ENCODE data around the gene SENP7. TPM values are rescaled to one million over a fixed set of nuclear protein-coding genes. Genes with fewer than 3 reads are reported as not detected.
"Not testable (repeated sequence)": the region's sequence is repeated elsewhere in the genome, so short reads cannot be mapped to it uniquely, and the experiment has no call there.

SENP7 gene
- total RNA-seq, 2 experiments from 2014 or later = 12.3 to 12.9 TPM

DNA sequence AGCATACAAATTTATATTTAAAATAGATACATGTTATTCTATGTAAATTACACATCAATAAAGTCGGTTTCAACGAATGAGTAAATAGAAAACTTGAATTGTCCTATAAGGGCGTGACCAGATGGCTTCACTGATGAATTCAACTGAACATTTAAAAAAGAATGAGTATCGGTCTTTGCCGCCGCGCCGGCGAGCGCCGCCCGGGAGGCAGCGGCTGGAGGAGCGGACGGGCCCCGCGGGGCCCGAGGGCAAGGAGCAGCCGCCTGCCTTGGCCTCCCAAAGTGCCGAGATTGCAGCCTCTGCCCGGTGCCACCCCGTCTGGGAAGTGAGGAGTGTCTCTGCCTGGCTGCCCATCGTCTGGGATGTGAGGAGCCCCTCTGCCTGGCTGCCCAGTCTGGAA, 74.4 kb downstream of the SENP7 start:
- peaks cover 18% of the 10 kb centered on the region for H3K4me1 Mint-ChIP-seq
- intact Hi-C loops (cut with DNase I, micrococcal nuclease); H3K27ac Mint-ChIP-seq; POLR2A ChIA-PET; CTCF ChIA-PET; DNase-seq; H3K4me3 Mint-ChIP-seq; H3K27me3 Mint-ChIP-seq; ATAC-seq: not testable (repeated sequence)
- H3K9me3 Mint-ChIP-seq (ENCODE audit: low read depth) = peaks cover 20% of the 10 kb centered on the region
- H3K36me3 Mint-ChIP-seq (ENCODE audit: low read depth) = peaks cover 33% of the 10 kb centered on the region

DNA sequence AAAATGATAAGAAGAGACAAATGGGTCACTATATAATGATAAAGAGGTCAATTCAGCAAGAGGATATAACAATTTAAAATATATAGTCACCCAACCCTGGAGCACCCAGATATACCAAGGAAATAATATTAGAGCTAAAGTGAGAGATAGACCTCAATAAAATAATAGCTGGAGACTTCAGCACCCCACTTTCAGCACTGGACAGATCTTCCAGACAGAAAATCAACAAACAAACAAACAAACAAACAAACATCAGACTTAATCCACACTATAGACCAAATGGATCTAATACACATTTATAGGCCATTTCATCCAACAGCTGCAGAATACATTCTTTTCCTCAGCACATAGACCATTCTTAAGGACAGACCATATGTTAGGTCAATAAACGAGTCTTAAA, 79.4 kb downstream of the SENP7 start:
- peaks cover 25% of the 10 kb centered on the region for H3K36me3 Mint-ChIP-seq (ENCODE audit: low read depth)
- H3K9me3 Mint-ChIP-seq (ENCODE audit: low read depth) = peaks cover 15% of the 10 kb centered on the region
- no peak for DNase-seq
- peaks cover 12% of the 10 kb centered on the region for H3K4me1 Mint-ChIP-seq
- ChIA-PET CTCF (no interaction called here), POLR2A (no interaction called here)
- ATAC-seq = no peak
- no peaks in the 10 kb centered on the region for H3K27me3 Mint-ChIP-seq
- H3K27ac Mint-ChIP-seq = no peak overlapping the region
- intact Hi-C loops (cut with DNase I, micrococcal nuclease) = no loop called here
- no peak overlapping the region for H3K4me3 Mint-ChIP-seq

DNA sequence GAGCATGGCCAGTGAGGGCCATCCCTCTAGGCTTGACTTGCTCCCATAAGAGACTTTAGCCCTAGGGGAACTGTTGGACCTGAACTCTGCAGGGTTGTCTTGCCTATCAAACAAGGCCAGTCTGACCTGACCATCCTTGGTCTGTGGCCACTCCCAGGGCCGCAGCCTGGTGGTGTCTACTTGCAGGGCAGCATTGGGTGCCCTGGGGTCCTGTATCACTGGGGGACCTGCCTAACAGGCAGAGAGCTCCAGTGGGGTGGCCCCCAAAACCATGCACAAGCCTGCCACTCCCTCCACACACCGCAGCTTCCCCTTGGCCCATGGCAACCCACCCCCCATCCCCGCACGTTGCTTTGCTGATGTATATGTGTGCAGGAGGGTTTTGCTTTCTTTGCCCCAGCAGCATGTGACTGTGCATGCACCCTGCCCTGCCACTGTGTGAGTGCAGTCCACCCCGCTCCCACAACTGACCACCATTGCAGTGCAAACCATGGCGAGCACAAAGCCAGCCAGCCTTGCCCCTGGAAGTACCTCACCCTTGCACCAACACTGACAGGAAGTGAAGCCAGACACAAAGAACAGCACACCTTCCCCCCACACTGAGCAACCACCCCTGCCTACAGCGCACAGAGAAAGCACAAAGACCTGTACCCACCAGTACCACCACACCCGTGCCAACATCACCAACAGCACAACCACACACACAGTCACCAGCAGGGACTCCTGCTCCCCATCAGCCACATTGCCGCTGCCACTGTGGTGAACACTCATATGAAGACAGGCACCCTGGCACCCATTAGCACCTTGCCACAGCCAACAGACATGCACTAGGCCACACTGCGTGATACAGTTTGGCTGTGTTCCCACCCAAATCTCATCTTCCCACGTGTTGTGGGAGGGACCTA, 88.8 kb downstream of the SENP7 start:
- intact Hi-C loops (cut with DNase I, micrococcal nuclease) = no loop called here
- Mint-ChIP-seq H3K4me3 (no peak overlapping the region), H3K4me1 (peaks cover 47% of the 10 kb centered on the region), H3K27me3 (no peaks in the 10 kb centered on the region), H3K27ac (no peak overlapping the region), H3K36me3 (ENCODE audit: low read depth) (peaks cover 21% of the 10 kb centered on the region), H3K9me3 (ENCODE audit: low read depth) (peaks cover 31% of the 10 kb centered on the region)
- DNase-seq = peak; percentile 45
- ChIA-PET POLR2A (interaction anchor here (0.6 kb wide), 1 partner anchor 88 kb away, joined by 3 read pairs; no protein-coding TSS in a partner anchor), CTCF (no interaction called here)
- ATAC-seq = peak; percentile 79

DNA sequence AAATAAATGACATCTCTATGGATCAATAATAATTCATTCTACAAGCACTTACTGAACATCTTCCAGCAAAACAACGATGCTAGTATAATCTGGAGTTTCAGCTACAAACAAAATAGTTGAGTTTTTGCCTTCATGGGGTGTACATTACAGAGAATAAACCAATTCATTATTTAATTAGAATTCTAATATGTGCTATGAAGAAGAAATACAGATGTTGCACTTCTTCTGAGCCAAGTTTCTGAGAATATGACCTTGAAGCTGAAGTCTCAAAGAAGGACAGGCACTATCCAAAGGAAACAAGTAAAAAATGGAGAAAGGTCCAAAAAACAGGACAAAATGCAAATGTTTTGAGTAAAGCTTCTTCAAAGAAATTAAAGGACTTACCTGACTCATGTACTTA, 94.2 kb downstream of the SENP7 start:
- H3K4me1 Mint-ChIP-seq = peaks cover 47% of the 10 kb centered on the region
- ChIA-PET POLR2A (no interaction called here), CTCF (no interaction called here)
- no peak overlapping the region for H3K4me3 Mint-ChIP-seq
- H3K27ac Mint-ChIP-seq = no peak overlapping the region
- peaks cover 12% of the 10 kb centered on the region for H3K36me3 Mint-ChIP-seq (ENCODE audit: low read depth)
- H3K9me3 Mint-ChIP-seq (ENCODE audit: low read depth) = peaks cover 5% of the 10 kb centered on the region
- ATAC-seq = no peak
- no peak for DNase-seq
- H3K27me3 Mint-ChIP-seq = no peaks in the 10 kb centered on the region
- intact Hi-C loops (cut with DNase I, micrococcal nuclease) = no loop called here

DNA sequence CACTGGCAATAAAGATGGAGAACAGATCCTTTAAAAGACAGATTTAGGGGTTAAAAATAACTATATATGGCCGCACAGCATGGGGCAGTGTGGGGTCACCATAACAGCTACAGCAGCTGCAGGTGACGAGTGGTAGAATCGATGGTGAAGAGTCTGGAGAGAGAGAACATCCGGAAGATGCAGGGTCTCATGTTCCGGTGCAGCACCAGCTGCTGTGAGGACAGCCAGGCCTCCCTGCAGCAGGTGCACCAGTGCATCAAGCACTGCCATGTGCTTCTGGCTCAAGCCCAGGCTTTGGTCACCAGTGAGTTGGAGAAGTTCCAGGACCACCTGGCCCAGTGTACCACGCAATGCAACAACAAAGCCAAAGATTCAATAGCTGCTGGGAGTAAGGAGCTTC, 98.9 kb downstream of the SENP7 start:
- no peaks in the 10 kb centered on the region for H3K27me3 Mint-ChIP-seq
- H3K4me3 Mint-ChIP-seq = no peak overlapping the region
- ATAC-seq = no peak
- peaks cover 26% of the 10 kb centered on the region for H3K36me3 Mint-ChIP-seq (ENCODE audit: low read depth)
- DNase-seq = no peak
- H3K4me1 Mint-ChIP-seq = peaks cover 33% of the 10 kb centered on the region
- ChIA-PET POLR2A (interaction anchor here (0.7 kb wide), 1 partner anchor 13 kb away, joined by 6 read pairs; no protein-coding TSS in a partner anchor), CTCF (interaction anchor here (0.6 kb wide), 2 partner anchors 17 to 104 kb away, joined by 3 read pairs; no protein-coding TSS in a partner anchor)
- H3K9me3 Mint-ChIP-seq (ENCODE audit: low read depth) = peaks cover 8% of the 10 kb centered on the region
- peak overlapping the region; percentile 23 for H3K27ac Mint-ChIP-seq
- intact Hi-C loops (cut with DNase I, micrococcal nuclease) = loop anchor here in 1 of 2 experiments (5.0 kb wide), 1 partner anchor 48 kb away; no protein-coding TSS in a partner anchor

DNA sequence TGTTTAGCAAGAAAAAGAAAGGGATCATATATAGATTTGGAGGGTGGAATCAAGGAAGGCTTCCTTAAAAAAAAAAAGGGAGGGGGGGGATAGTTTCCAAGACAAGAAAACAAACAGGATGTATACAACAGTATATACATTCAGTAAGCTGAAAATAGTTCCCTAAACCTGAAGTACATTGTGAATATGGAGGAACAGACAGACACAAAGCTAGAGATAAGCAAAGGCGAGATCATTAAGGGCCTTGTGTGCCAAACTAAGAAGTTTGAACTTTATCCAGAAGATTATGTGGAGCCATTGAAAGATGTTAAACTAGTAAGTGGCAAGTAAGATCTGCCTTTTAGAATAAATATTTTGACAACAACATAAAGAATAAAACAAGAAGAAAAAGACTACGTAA, 99.4 kb downstream of the SENP7 start:
- Mint-ChIP-seq H3K9me3 (ENCODE audit: low read depth) (peaks cover 12% of the 10 kb centered on the region), H3K36me3 (ENCODE audit: low read depth) (peaks cover 30% of the 10 kb centered on the region), H3K27me3 (no peaks in the 10 kb centered on the region), H3K4me1 (peaks cover 31% of the 10 kb centered on the region), H3K27ac (peak overlapping the region; percentile 23), H3K4me3 (no peak overlapping the region)
- ChIA-PET POLR2A (interaction anchor here (0.7 kb wide), 1 partner anchor 13 kb away, joined by 6 read pairs; no protein-coding TSS in a partner anchor), CTCF (interaction anchor here (0.6 kb wide), 1 partner anchor 17 kb away, joined by 3 read pairs; no protein-coding TSS in a partner anchor)
- no peak for ATAC-seq
- intact Hi-C loops (cut with DNase I, micrococcal nuclease) = loop anchor here in 1 of 2 experiments (5.0 kb wide), 1 partner anchor 49 kb away; no protein-coding TSS in a partner anchor
- DNase-seq = no peak

DNA sequence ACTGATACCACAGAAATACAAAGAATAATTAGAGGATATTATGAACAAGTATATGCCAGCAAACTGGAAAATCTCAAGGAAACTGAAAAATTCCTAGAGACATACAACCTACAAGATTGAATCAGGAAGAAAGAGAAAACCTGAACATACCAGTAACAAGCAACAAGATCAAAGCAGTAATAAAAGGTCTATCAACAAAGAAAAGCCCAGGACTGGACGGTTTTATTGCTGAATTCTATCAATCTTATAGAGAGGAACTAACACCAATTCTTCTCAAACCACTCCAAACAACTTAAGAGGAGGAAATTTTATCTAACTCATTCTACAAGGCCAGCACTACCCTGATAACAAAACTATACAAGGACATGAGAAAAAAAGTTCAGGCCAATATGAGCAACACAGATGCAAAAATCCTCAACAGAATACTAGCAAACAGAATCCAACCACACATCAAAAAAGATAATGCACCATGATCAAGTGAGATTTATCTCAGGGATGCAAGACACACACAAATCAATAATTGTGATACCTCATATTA, 121.5 kb downstream of the SENP7 start:
- Mint-ChIP-seq H3K4me3 (no peak overlapping the region), H3K9me3 (ENCODE audit: low read depth) (peaks cover 22% of the 10 kb centered on the region), H3K27me3 (no peaks in the 10 kb centered on the region), H3K4me1 (peaks cover 36% of the 10 kb centered on the region), H3K36me3 (ENCODE audit: low read depth) (peaks cover 50% of the 10 kb centered on the region), H3K27ac (peak overlapping the region; percentile 35)
- ChIA-PET CTCF (no interaction called here), POLR2A (no interaction called here)
- ATAC-seq (no peak), DNase-seq (no peak)
- intact Hi-C loops (cut with DNase I, micrococcal nuclease) = loop anchor here in 1 of 2 experiments (5.0 kb wide), 2 partner anchors 126 to 181 kb away; partner anchors contain the start of gene PCNP

DNA sequence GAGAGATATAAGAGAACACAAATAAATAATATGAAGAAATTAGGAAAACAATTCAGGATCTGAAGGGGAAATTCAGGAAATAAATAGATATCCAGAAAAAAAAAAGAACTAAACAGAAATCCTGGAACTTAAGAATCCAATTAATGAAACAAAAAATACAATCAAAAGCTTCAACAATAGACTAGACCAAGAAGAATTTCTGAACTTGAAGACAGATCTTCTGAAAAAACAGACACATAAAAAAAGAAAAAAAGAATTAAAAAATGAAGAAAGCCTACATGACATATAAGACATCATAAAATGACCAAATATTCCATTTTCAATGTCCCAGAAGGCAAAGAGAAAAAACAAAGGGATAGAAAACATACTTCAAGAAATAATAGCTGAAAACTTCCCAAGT, 124.3 kb downstream of the SENP7 start:
- CTCF ChIA-PET = no interaction called here
- no peaks in the 10 kb centered on the region for H3K27me3 Mint-ChIP-seq
- H3K9me3 Mint-ChIP-seq (ENCODE audit: low read depth) = peaks cover 19% of the 10 kb centered on the region

DNA sequence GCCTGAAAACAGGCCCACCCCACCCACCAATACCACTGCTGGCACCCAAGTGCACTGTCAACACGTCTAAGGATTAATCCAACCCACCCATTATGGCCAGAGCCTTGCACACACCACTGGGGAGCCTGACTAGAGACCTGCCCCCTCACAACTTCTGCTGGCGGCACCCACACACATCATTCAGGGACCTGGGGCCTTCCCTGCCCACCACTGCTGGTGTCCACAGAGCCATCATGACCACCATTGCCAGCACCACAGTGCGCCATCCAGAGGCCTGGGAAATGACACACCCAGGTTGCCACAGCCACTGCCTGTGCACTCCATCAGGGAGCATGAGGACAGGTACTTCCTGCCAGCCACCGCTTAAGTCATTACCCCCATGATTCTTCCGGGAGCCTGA, 125.7 kb downstream of the SENP7 start:
- Mint-ChIP-seq H3K9me3 (ENCODE audit: low read depth) (peaks cover 11% of the 10 kb centered on the region), H3K27me3 (no peaks in the 10 kb centered on the region), H3K4me1 (peaks cover 49% of the 10 kb centered on the region), H3K4me3 (no peak overlapping the region), H3K36me3 (ENCODE audit: low read depth) (peaks cover 28% of the 10 kb centered on the region), H3K27ac (no peak overlapping the region)
- intact Hi-C loops (cut with DNase I, micrococcal nuclease) = loop anchor here in 1 of 2 experiments (10.0 kb wide), 2 partner anchors 793 to 983 kb away; partner anchors contain the start of genes LNP1 and TOMM70
- POLR2A ChIA-PET = no interaction called here
- CTCF ChIA-PET = no interaction called here
- no peak for DNase-seq
- ATAC-seq = no peak

More for the DNA sequence above, 124.3 kb downstream of the SENP7 start:
- intact Hi-C loops (cut with DNase I, micrococcal nuclease) = loop anchor here in 1 of 2 experiments (10.0 kb wide), 2 partner anchors 794 to 984 kb away; partner anchors contain the start of genes LNP1 and TOMM70
- POLR2A ChIA-PET = no interaction called here
- H3K27ac Mint-ChIP-seq = no peak overlapping the region
- no peak for DNase-seq
- ATAC-seq = no peak
- H3K36me3 Mint-ChIP-seq (ENCODE audit: low read depth) = peaks cover 38% of the 10 kb centered on the region
- H3K4me3 Mint-ChIP-seq = no peak overlapping the region
- peaks cover 49% of the 10 kb centered on the region for H3K4me1 Mint-ChIP-seq

DNA sequence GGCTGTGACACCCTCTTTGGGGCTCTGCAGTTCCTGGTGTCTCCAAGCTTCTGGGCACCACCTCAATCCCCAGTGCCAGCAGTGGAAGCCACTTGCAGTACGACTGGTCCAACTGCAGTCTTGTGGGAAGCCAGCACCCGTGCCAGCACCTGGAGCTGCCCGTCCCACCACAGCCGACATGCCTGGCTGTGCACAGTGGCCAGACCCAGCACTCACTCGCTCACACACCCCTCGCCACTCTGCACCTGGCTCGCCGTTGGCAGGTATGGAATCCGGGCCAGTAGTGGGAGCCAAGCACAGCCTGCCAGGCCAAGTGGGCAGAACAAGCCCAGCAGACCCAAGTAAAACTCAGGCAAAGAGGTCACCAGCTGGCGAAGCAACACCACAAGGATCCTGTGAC, 128.6 kb downstream of the SENP7 start:
- H3K27me3 Mint-ChIP-seq = no peaks in the 10 kb centered on the region

DNA sequence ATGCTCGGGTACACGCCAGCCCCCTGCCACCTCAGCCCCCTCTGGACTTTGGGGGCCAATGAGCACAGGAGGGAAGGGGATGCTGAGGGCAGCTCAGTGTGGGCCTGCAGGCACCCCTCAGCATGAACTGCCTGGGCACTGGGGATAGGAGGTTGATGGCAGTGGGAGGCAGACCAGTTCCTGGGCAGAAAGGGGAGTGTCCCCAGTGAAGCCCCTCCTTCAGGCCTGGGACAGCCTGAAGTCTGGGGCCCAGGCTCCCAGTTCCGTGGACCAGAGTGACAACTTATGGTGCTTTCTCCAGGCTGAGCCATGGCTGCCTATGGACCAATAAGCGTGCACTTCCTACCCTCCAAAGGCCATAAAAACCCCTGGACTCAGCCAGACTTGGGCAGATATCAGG, 129.4 kb downstream of the SENP7 start:
- ChIA-PET POLR2A (no interaction called here), CTCF (no interaction called here)
- Mint-ChIP-seq H3K4me3 (no peak overlapping the region), H3K9me3 (ENCODE audit: low read depth) (peaks cover 3% of the 10 kb centered on the region), H3K27me3 (no peaks in the 10 kb centered on the region), H3K36me3 (ENCODE audit: low read depth) (peaks cover 11% of the 10 kb centered on the region), H3K4me1 (peaks cover 56% of the 10 kb centered on the region), H3K27ac (no peak overlapping the region)
- ATAC-seq = no peak
- intact Hi-C loops (cut with DNase I, micrococcal nuclease) = loop anchor here (5.0 to 10.0 kb wide), 8 partner anchors 161 to 979 kb away; partner anchors contain the start of genes LNP1 (in 1 of the 2), TOMM70 (in 1 of the 2) and TRMT10C (in 1 of the 2)
- DNase-seq = no peak

More for the DNA sequence above, 128.6 kb downstream of the SENP7 start:
- H3K27ac Mint-ChIP-seq = no peak overlapping the region
- DNase-seq = no peak
- H3K9me3 Mint-ChIP-seq (ENCODE audit: low read depth) = peaks cover 7% of the 10 kb centered on the region
- H3K4me1 Mint-ChIP-seq = peaks cover 52% of the 10 kb centered on the region
- peaks cover 14% of the 10 kb centered on the region for H3K36me3 Mint-ChIP-seq (ENCODE audit: low read depth)
- ChIA-PET CTCF (interaction anchor here (0.6 to 0.8 kb wide), 2 partner anchors 9 to 1327 kb away, joined by 3 read pairs; no protein-coding TSS in a partner anchor), POLR2A (no interaction called here)
- intact Hi-C loops (cut with DNase I, micrococcal nuclease) = loop anchor here (5.0 to 10.0 kb wide), 8 partner anchors 162 to 980 kb away; partner anchors contain the start of genes LNP1 (in 1 of the 2), TOMM70 (in 1 of the 2) and TRMT10C (in 1 of the 2)
- H3K4me3 Mint-ChIP-seq = no peak overlapping the region
- ATAC-seq = no peak
